Hippocampal formation (tissue), 2 donors: Measurements from ENCODE around the gene TRPM5.
A peak's percentile ranks its signal among the peaks of the same experiment; 100 is the strongest.

ENCODE experiments used
- DNase-seq, 2 donors: peaks; one replicate each; lab custom pipeline; 2025; lab: John Stamatoyannopoulos, UW

Gene TRPM5

DNA sequence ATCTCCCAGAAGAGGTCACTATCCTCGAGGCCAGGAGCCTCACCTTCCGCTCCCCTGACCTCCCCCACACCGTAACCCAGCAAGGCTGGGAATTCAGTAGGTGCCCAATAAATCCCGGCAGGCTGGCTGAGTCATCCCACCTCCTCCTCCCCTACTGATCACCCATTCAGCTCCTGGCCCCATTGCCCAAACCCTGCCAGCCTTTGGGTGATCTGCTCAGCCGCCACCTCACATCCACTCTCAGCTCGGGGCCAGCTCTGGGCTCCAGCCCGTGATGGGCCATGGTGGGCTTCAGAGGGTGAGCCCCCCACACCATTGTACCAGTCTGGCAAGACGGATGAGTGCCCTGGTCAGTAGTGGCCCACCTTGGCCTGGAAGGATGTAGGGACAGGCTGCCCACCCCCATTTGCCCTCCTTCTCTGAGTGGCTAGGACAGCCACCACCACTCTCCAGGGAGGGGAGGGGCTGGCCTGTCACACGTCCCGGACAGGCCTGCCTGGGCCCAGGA is 8.2 kb downstream of the TRPM5 start:
- DNase-seq = no peak

GRCh38 chr11:2435288-2436012 is 8.9 kb downstream of the TRPM5 start:
- DNase-seq = no peak

DNA sequence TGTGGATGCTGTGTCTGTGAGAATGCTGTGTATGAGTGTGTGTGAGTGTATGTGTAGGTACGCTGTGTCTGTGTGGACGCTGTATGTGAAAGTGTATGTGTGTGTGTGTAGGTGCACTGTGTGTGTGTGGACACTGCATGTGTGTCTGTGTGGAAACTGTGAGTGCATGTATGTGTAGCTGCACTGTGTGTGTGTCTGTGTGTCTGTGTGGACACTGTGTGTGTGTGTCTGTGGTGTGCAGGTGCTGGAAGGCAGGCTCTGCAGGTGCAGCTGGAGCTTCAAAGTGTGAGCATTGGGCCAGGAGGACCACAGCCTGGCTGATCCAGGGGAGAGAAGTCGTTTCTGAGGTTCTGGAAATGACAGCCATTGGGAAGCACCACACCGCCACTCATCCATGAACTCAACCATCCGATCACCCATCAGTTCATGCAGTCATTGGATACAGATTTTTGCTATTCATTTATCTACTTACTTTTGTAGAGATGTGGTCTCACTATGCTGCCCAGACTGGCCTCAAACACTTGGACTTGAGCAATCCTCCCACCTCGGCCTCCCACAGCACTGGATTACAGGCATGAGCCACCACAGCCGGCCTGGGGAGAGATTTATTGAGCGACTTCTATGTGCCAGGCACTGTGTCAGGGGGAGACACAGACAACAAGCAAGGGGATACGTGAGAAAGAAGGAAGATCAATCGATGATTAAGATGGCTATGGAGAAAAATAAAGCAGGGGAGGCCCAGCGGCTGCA is 9.6 kb downstream of the TRPM5 start:
- DNase-seq = no peak

- no peak for DNase-seq
Measured at GRCh38 chr11:2434008-2434407, 10.3 kb downstream of the TRPM5 start.

DNA sequence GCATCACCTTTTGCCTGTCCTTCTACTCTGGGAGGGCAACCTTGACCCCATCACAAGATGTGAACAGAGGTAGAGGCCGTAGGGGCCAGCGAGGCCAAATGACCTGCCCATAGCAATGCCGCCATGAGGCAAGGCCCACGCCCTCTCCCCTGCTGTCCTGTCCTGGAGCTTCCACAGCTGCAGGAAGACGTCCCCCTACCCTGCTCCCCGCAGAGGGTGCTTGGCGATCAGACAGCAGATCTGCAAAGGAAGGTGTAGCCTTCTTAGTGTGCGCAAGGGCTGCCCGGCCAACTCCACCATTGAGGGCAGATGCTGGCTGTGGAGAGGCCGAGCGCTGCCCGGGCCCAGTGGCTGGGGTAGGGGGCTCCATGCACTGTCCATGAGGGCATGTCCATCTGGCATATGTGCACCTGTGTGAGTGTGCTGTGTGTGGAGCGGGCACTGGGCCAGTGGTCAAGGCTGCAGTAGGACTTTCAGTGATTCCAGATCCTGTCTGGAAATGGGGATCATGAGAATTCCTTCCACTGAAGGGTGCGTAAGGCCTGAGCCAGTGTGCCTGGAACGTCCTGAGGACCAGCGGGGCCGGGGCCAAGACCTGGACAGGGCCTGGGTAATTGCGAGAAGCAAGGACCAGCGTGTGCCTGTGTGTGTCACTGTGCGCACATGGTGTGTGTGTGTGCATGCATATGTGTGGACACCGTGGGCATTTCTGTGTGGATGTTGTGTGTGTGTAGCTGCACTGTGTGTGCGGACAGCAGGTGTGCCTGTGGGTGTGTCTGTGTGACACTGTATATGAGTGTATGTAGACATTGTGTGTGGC is 11.0 kb downstream of the TRPM5 start:
- DNase-seq = no peak

DNA sequence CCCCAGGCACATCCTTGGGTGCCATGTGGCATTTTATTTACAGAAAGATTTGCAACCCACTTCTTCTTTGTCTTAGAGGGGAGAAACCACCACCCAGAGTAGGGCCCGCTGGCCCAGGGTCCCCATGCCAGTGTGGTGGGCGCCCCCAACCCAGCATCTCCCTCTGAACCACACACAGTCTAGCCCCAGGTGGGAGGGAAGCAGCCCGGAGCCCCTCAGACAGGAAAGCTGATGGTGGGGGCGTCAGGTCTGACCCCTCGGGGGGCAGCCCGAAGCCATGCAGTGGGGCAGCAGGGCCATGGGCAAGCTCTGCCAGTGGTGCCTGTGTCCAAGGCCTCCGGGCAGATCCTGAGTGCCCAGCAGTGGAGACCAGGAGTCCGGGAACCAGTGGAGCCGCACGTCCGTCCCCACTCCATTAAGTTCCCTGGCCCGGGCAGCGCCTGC is 11.7 kb downstream of the TRPM5 start:
- DNase-seq = no peak

DNA sequence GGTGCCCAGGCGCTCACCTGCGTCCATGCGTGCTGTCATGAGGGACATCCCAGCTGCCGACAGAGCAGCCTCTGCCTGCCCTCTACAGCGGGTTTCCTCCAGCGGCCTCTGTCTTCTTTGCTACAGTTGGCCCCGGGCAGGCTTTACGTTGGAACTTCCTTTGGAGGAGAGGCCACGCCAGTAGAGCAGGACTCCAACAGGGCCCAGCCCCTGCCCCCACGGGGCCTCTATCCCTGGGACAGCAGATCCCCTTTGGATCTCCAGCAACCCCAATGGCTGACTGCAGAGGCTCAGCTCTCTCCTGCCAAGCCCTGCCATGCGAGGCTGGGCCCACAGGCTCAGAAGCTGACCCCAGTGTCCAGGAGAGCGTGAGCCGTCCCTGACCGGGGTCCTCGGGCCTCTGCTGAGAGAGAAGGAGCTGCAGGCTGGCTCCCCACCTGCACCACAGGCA is 12.1 kb downstream of the TRPM5 start:
- no peak for DNase-seq

DNA sequence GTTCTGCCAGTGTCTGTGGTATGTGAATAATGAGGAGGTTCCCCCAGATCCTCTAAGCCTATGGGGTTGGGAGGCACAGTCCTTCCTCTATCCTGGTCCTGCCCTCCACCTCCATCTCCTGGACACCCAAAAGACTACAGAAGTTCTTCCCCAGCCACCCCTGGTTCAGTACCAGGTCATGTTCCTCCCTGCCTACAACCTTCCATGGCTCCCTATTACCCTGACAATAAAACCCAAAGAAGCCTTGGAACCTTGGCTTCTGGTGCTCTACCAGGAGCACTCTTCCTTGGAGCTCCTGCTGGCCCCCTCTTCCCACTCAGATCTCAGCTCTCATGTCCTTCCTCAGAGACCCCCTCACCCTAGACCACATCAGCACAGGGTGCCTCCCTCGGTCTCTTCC is 12.9 kb downstream of the TRPM5 start:
- no peak for DNase-seq

DNA sequence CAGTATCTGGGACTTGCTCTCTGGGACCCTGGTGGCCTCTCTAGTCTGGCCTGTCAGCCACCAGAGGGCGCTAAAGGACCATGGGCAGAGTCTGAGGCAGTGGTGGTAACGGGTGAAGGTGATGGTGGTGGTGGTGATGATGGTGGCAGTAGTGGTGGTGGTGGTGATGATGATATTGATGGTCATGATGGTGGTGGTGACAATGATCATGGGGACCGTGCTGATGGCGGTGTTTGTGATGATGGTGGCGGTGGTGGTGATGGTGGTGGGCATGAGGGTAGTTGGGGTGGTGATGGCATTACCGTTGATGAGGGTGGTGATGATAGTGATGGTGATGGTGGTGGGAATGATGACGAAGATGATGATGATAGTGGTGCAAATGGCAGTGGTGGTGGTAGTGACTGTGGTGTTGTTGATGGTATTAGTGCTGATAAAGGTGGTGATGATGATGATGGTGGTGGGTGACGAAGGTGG is 16.0 kb downstream of the TRPM5 start:
- DNase-seq = peak in 1 of 2 donors; percentile 55

DNA sequence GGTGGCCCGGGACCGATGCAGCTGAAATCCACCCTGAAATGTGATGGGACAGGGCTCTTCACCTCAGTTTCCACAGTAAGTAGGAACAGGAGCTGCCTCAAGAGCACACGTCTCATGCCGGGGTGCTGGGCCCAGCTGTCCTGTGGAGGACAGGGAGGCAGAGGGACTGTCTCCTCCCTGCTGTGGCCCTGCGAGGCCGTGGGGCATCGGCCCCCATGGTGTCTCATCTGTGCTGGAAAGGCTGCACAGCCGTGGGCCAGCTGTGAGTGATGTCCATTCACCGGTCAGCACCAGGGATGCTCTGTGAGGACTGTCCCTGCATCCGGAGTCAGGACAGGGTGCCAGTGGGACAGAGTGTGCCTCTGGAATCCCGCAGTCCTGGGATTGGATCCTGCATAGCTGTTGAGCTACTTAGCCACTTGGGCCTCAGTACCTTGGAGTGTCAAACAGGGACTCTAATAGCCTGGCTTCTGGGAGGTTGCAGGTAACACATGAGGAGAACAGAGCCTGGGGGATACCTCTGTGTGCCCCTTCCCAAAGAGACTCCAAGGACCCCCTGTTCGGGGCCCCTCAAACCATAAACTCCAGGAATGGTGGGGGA is 16.5 kb downstream of the TRPM5 start:
- no peak for DNase-seq

GRCh38 chr11:2426826-2427521 is 17.3 kb downstream of the TRPM5 start:
- DNase-seq = no peak

DNA sequence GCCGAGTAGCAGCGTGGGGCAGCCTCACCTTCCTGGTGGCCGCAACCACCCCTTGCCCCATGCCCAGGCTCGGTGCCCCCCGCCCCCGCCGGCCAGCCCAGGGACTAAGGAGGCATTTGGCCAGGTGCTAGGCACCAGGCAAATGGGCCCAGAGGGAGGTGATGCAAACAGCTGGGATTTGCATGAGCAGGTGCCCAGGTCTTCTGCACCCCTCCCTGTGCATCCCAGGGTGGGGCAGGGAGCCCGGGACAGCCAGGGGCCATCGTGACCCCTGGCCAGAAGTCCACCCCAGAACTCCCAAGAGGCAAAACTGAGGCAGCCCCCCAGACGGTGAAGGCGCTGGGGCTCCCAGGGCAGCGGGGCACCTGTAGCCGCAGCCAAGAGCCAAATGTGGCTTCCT is 18.1 kb downstream of the TRPM5 start:
- DNase-seq = no peak

- no peak for DNase-seq
Measured at GRCh38 chr11:2425506-2425905, 18.8 kb downstream of the TRPM5 start.

DNA sequence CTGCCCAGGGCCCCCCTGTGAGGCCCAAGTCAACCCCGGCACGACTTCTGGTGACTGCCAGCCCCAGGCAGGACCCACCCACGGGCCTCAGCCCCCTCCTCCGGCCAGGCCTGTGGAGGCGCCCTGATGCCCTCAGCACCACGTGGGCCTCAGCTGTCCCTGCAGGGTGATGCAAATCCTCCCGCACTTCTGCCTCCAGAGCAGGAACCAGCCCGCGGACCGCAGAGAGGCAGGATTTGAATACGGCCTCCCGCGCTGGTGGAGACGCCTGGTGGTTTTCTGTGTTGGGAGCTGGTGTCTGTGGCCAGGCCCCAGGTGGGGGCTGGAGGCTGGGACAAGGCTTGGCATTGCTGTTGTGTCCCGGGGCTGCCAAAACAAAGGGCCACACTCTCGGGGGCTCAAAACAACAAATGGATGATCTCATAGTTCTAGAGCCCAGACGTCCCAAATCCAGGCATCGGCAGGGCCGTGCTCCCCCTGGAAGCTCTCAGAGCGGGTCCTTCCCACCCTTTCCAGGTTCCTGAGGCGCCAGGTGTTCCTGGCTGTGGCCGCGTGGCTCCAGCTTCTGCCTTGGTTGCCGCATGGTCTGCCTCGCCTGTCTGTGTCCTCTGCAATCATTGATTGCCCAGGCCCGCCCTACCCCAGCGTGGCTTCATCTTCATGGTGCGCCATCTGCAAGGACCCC is 19.4 kb downstream of the TRPM5 start:
- no peak for DNase-seq

DNA sequence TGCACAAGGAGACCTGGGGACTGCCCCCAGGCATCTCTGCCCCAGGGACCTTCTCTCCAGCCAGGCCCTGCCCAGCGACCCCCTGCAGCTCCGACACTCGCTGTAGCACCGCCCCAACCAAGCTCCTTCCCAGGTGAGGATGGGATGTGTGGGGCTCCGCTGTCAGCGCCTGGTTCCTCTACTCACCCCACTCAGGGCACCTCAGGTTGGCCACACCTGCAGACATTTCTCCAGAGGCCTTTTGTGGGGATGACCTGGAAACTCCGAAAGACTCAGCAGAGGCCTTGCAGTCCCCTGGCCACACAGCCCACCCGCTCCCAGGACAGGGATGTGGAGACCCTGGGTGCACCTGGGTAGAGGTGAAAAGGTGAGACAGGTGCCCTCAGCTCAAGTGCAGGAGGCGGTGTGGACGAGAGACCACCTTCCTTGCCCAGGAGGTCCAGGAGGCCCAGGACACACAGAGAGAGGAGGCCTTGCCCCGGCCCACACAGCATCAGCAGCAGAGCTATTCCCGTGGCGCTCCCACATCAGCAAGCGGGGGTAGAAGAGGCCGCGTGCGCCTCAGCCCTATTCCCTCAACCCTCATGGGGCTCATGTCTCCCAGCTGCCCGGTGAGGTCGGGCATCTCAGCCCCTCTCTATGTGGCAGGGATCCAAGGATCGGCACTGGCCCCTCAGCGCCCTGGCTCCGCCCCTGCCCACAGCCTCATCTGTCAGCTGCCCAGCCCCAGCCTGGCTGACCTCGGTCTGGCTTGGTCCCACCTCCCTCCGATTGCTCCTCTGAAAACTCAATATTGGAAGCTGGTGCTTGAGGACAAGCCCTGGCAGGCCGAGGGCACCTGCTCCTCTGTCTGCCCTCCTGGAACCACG is 20.9 kb downstream of the TRPM5 start:
- DNase-seq = no peak

DNA sequence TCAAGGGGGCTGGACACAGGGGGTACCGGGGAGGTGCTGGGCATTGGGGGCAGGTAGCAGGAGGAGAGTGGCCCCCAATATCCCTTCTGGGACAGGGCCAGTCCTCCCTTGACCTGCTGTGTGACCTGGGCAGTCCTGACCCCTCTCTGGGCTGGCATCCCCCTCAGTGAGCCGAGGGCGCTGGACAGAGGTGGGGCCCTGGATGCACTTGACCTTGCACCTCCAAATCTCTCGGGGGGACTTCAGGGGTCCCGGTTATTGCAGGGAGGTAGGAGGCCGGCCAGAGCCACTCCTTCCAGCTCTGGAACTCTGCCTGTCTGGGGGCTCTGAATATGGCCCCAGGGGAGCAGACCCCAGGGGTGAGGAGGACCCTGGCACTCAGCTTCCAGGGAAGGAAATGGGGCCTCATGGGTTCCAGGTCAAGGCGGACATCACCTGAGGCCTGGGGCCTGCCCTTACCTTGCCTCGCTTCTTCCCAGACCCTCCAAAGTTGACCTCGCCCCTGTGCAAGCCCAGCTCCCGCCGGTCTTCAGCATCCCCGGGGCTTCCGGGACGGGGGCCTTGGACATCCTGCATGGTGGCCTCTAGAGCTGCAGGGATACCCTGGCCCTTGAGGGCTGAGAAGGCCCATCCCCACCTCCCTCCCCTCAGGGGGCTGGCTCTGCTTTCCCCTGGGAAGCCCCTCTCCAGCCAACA is 21.7 kb downstream of the TRPM5 start:
- no peak for DNase-seq

DNA sequence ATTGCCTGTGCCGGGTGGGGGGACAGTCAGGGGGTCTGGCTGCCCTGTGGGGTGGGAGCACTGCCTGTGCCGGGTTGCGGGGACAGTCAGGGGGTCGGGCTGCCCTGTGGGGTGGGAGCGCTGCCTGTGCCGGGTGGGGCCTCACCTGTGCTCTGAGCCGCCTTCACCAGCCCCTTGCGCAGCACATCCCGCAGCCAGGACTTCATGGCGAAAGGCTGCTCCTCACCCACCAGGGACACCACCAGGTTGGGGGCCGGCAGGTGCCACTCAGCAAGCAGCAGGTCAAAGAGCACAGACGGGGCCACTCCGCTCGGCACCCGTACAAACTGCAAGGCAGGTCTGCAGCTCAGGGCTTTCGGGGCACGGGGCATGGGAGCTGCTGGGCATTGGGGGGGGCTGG is 22.3 kb downstream of the TRPM5 start:
- DNase-seq = no peak

GRCh38 chr11:2421226-2421994 is 22.9 kb downstream of the TRPM5 start:
- no peak for DNase-seq
